ENCODE results near the gene THRA. TPM values are rescaled to one million over a fixed set of nuclear protein-coding genes. Genes with fewer than 3 reads are reported as not detected.
A peak's percentile ranks its signal among the peaks of the same experiment; 100 is the strongest.

The THRA gene
- total RNA-seq, 2 experiments from 2014 or later: 8.4 TPM

GRCh38 chr17:40094874-40095273, 32.1 kb downstream of the THRA start:
- Mint-ChIP-seq H3K27ac (peak overlapping the region; percentile 92), H3K36me3 (ENCODE audit: low read depth) (peaks cover 43% of the 10 kb centered on the region)

GRCh38 chr17:40095351-40095943, 32.7 kb downstream of the THRA start:
- no peaks in the 10 kb centered on the region for H3K27me3 Mint-ChIP-seq
- H3K4me1 Mint-ChIP-seq: peaks cover 70% of the 10 kb centered on the region
- H3K27ac Mint-ChIP-seq: peak overlapping the region; percentile 92
- ChIA-PET CTCF (interaction anchor here (1.2 to 10.5 kb wide), 6 partner anchors 9 to 73 kb away, joined by 3 to 141 read pairs (median 6); no protein-coding TSS in a partner anchor), POLR2A (interaction anchor here (0.7 to 7.8 kb wide), 13 partner anchors 8 to 123 kb away, joined by 3 to 110 read pairs (median 3); partner anchors contain the start of genes CASC3, THRA and WIPF2)
- peaks cover 43% of the 10 kb centered on the region for H3K36me3 Mint-ChIP-seq (ENCODE audit: low read depth)
- no peak for DNase-seq
- no peaks in the 10 kb centered on the region for H3K9me3 Mint-ChIP-seq
- peak overlapping the region; percentile 77 for H3K4me3 Mint-ChIP-seq

More at GRCh38 chr17:40094874-40095273, 32.1 kb downstream of the THRA start:
- H3K9me3 Mint-ChIP-seq: no peaks in the 10 kb centered on the region
- peaks cover 64% of the 10 kb centered on the region for H3K4me1 Mint-ChIP-seq
- H3K27me3 Mint-ChIP-seq: no peaks in the 10 kb centered on the region
- POLR2A ChIA-PET: interaction anchor here (0.7 to 7.8 kb wide), 10 partner anchors 9 to 124 kb away, joined by 3 to 110 read pairs (median 4); partner anchors contain the start of genes CASC3, MED24 and WIPF2
- H3K4me3 Mint-ChIP-seq: no peak overlapping the region
- CTCF ChIA-PET: interaction anchor here (0.9 to 10.5 kb wide), 5 partner anchors 10 to 67 kb away, joined by 3 to 141 read pairs (median 4); no protein-coding TSS in a partner anchor
- no peak for DNase-seq

GRCh38 chr17:40095944-40096791, 33.4 kb downstream of the THRA start:
- CTCF ChIA-PET: interaction anchor here (1.2 to 10.5 kb wide), 6 partner anchors 10 to 73 kb away, joined by 3 to 141 read pairs (median 6); no protein-coding TSS in a partner anchor
- peak overlapping the region; percentile 92 for H3K27ac Mint-ChIP-seq
- peak overlapping the region; percentile 77 for H3K4me3 Mint-ChIP-seq
- H3K27me3 Mint-ChIP-seq: no peaks in the 10 kb centered on the region
- H3K4me1 Mint-ChIP-seq: peaks cover 77% of the 10 kb centered on the region
- no peaks in the 10 kb centered on the region for H3K9me3 Mint-ChIP-seq
- DNase-seq: peak; percentile 91
- POLR2A ChIA-PET: interaction anchor here (0.6 to 7.8 kb wide), 14 partner anchors 8 to 44 kb away, joined by 3 to 110 read pairs (median 4); partner anchors contain the start of genes CASC3, MSL1 and THRA
- H3K36me3 Mint-ChIP-seq (ENCODE audit: low read depth): peaks cover 43% of the 10 kb centered on the region

GRCh38 chr17:40097087-40097486, 34.3 kb downstream of the THRA start:
- peak overlapping the region; percentile 92 for H3K27ac Mint-ChIP-seq
- peaks cover 43% of the 10 kb centered on the region for H3K36me3 Mint-ChIP-seq (ENCODE audit: low read depth)
- no peak for DNase-seq
- H3K4me1 Mint-ChIP-seq: peaks cover 84% of the 10 kb centered on the region
- no peaks in the 10 kb centered on the region for H3K27me3 Mint-ChIP-seq
- peak overlapping the region; percentile 77 for H3K4me3 Mint-ChIP-seq
- ChIA-PET POLR2A (interaction anchor here (0.8 to 7.8 kb wide), 6 partner anchors 10 to 43 kb away, joined by 3 to 110 read pairs (median 30); partner anchors contain the start of genes CASC3 and MSL1), CTCF (interaction anchor here (2.4 to 10.5 kb wide), 2 partner anchors 11 to 15 kb away, joined by 9 to 141 read pairs; no protein-coding TSS in a partner anchor)
- H3K9me3 Mint-ChIP-seq: no peaks in the 10 kb centered on the region

GRCh38 chr17:40097931-40098845, 35.4 kb downstream of the THRA start:
- Mint-ChIP-seq H3K4me1 (peaks cover 87% of the 10 kb centered on the region), H3K27me3 (no peaks in the 10 kb centered on the region), H3K27ac (peak overlapping the region; percentile 92), H3K36me3 (ENCODE audit: low read depth) (peaks cover 43% of the 10 kb centered on the region), H3K9me3 (no peaks in the 10 kb centered on the region), H3K4me3 (peak overlapping the region; percentile 77)
- POLR2A ChIA-PET: interaction anchor here (0.8 to 7.8 kb wide), 12 partner anchors 9 to 307 kb away, joined by 3 to 110 read pairs (median 8); partner anchors contain the start of genes CASC3, MED24, MSL1 and ORMDL3
- CTCF ChIA-PET: interaction anchor here (0.8 to 10.5 kb wide), 7 partner anchors 12 to 34 kb away, joined by 3 to 141 read pairs (median 6); no protein-coding TSS in a partner anchor
- peak; percentile 33 for DNase-seq

- Mint-ChIP-seq H3K36me3 (ENCODE audit: low read depth) (peaks cover 36% of the 10 kb centered on the region), H3K4me3 (peak overlapping the region; percentile 77), H3K4me1 (peaks cover 88% of the 10 kb centered on the region), H3K9me3 (no peaks in the 10 kb centered on the region), H3K27ac (peak overlapping the region; percentile 92), H3K27me3 (no peaks in the 10 kb centered on the region)
- ChIA-PET CTCF (interaction anchor here (0.8 to 10.5 kb wide), 7 partner anchors 13 to 35 kb away, joined by 3 to 141 read pairs (median 6); no protein-coding TSS in a partner anchor), POLR2A (interaction anchor here (0.8 to 7.8 kb wide), 16 partner anchors 8 to 637 kb away, joined by 3 to 110 read pairs (median 4); partner anchors contain the start of genes CASC3, CDK12, MED24 and MSL1)
- peak; percentile 98 for DNase-seq
Observed at GRCh38 chr17:40098846-40099618, 36.3 kb downstream of the THRA start.

GRCh38 chr17:40099619-40100418, 37.1 kb downstream of the THRA start:
- H3K27me3 Mint-ChIP-seq: no peaks in the 10 kb centered on the region
- CTCF ChIA-PET: interaction anchor here (0.9 to 10.5 kb wide), 11 partner anchors 12 to 76 kb away, joined by 3 to 141 read pairs (median 6); partner anchors contain the start of genes MED24 and MSL1
- DNase-seq: no peak
- POLR2A ChIA-PET: interaction anchor here (0.9 to 7.8 kb wide), 21 partner anchors 10 to 638 kb away, joined by 3 to 110 read pairs (median 4); partner anchors contain the start of genes CASC3, CDK12, MED24 and MSL1
- H3K4me1 Mint-ChIP-seq: peaks cover 89% of the 10 kb centered on the region
- peaks cover 29% of the 10 kb centered on the region for H3K36me3 Mint-ChIP-seq (ENCODE audit: low read depth)
- H3K27ac Mint-ChIP-seq: peak overlapping the region; percentile 92
- H3K9me3 Mint-ChIP-seq: no peaks in the 10 kb centered on the region
- H3K4me3 Mint-ChIP-seq: peak overlapping the region; percentile 77

GRCh38 chr17:40100419-40100668, 37.6 kb downstream of the THRA start, which contains the start of gene NR1D1:
TSS of gene NR1D1 (minus strand) at chr17:40100589. CDS start at chr17:40100094, 495 bp downstream.
- Mint-ChIP-seq H3K27me3 (no peaks in the 10 kb centered on the region), H3K4me3 (peak within 1 kb of the TSS; percentile 77), H3K4me1 (peaks cover 89% of the 10 kb centered on the region), H3K36me3 (ENCODE audit: low read depth) (peaks cover 24% of the 10 kb centered on the region), H3K27ac (peak within 1 kb of the TSS; percentile 92), H3K9me3 (no peaks in the 10 kb centered on the region)
- DNase-seq: no peak
- POLR2A ChIA-PET: interaction anchor here (0.9 to 7.8 kb wide), 13 partner anchors 10 to 381 kb away, joined by 3 to 110 read pairs (median 4); partner anchors contain the start of genes CASC3, MED24, MSL1 and PSMD3
- CTCF ChIA-PET: interaction anchor here (0.9 to 10.5 kb wide), 7 partner anchors 12 to 76 kb away, joined by 3 to 141 read pairs (median 4); partner anchors contain the start of genes MED24 and MSL1

GRCh38 chr17:40100669-40101366, 38.1 kb downstream of the THRA start:
- DNase-seq: peak; percentile 93
- Mint-ChIP-seq H3K4me1 (peaks cover 89% of the 10 kb centered on the region), H3K27me3 (no peaks in the 10 kb centered on the region), H3K4me3 (peak overlapping the region; percentile 77), H3K9me3 (no peaks in the 10 kb centered on the region), H3K36me3 (ENCODE audit: low read depth) (peaks cover 19% of the 10 kb centered on the region), H3K27ac (peak overlapping the region; percentile 80)
- CTCF ChIA-PET: interaction anchor here (0.9 to 10.5 kb wide), 7 partner anchors 11 to 75 kb away, joined by 3 to 141 read pairs (median 4); partner anchors contain the start of genes MED24 and MSL1
- POLR2A ChIA-PET: interaction anchor here (0.8 to 7.8 kb wide), 13 partner anchors 11 to 380 kb away, joined by 3 to 110 read pairs (median 4); partner anchors contain the start of genes CASC3, MED24, MSL1 and PSMD3

Measured in activated CD4-positive, alpha-beta memory T cell treated with anti-CD3 and anti-CD28 coated beads, Interleukin-2, amount 10 ng/mL, durations not matched to agents 7 days and 5 days (primary cell).